Coronary artery (tissue), 2 donors: ENCODE data around the gene PXMP4.

Experiments
- DNase-seq: peaks from one replicate; pipeline ENCODE4 v3.0.0-alpha.2; 2017; ENCODE audit warnings: low spot score
- H3K27ac ChIP-seq, 2 donors: fragments of 200-600 bp; sonication (generic); one replicate each; pipeline ENCODE4 v1.5.1; 2016 to 2019
- H3K4me3 ChIP-seq: fragments of 200-600 bp; sonication (generic); 2 replicates; pipeline ENCODE4 v1.5.1; 2016; ENCODE audit warnings: mild to moderate bottlenecking, moderate library complexity
- CTCF ChIP-seq: fragments of 200-600 bp; sonication (generic); IDR thresholded peaks from one replicate; pipeline ENCODE4 v1.5.1; 2019; ENCODE audit warnings: antibody characterized with exemption

The PXMP4 gene

DNA sequence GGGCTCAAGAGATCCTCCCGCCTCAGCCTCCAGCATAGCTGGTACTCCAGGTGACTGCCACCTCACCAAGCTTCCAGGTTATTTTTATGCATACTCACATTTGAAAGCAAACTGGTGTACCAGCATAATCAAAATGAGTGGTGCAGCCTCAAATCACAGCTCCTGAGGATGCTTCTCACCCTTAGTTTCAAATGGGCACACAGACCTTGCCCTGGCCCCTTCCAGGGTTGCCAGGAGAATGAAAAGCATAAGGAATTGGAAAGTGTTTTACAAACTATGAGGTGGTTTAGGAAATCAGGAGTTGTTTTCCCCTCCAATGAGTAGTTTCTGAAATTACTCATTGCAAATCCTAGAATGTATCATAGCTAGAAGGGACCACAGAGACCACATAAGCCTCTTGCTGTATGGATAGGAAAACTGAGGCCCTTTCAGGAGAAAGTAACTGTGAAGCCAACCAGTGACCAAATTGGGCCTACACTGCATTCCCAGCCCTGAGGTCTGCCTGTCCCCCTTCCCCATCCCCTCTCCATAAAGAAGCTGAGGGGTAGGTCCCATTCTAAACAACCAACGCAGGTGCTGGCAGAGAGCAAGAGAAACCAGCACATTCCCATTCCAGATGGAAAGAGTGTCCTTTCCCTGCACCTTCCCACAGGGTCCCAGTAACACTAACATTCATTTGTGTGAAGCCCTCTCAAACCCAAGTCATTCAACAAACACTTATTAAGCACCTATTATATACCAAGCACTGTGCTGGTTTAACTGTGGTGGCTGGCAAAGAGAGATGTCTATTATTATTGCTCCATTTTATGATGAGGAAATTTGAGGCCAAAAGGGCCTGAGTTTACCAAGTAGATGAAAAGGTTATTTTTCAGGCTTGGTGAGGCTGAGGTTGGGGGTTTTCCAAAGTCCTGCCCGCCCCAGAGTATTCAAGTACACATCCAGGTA lies 31.8 kb downstream of the PXMP4 start:
- Histone ChIP-seq H3K4me3 (no peak overlapping the region), H3K27ac (no peak overlapping the region)
- DNase-seq = no peak
- TF ChIP-seq CTCF = no peak

DNA sequence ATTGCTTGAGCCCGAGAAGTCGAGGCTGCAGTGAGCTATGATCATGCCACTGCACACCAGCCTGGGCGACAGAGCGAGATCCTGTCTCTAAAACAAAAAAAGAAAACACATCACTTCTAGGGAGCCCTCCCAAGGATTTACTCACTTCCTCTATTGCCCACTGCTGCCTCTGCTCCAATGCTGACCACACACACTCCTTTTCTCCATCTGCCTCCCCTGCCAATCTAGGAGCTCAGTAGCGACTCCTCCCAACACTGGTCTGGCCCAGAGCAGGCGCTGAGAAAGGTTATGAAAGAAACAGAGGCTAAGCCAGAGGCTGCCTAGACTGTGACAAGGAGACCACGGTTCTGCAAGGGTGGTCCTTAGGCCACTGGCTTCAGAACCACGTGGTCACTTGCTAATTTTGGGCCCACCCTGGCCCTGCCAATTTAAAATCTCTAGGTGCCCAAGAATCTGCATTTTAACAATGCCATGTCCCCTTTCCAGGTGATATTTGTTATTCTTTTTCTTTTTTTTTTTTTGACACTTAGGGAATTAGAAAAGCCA lies 32.7 kb downstream of the PXMP4 start:
- Histone ChIP-seq H3K4me3 (no peak overlapping the region), H3K27ac (peak overlapping the region in 1 of 2 donors; percentile 72)
- TF ChIP-seq CTCF = no peak
- DNase-seq = no peak

GRCh38 chr20:33686984-33687366 lies 33.1 kb downstream of the PXMP4 start:
- H3K4me3 ChIP-seq = peak overlapping the region; percentile 70
- peak overlapping the region in 1 of 2 donors; percentile 72 for H3K27ac ChIP-seq
- no peak for DNase-seq
- no peak for TF ChIP-seq CTCF

GRCh38 chr20:33686100-33686983 lies 33.8 kb downstream of the PXMP4 start, which contains the start of gene E2F1:
E2F1 (minus strand) TSS chr20:33686385; CDS start chr20:33686264, 121 bp downstream.
- H3K4me3 ChIP-seq = peak within 1 kb of the TSS; percentile 70
- peak within 1 kb of the TSS; percentile 6 to 72 for H3K27ac ChIP-seq
- no peak for TF ChIP-seq CTCF
- DNase-seq = peak; percentile 96

DNA sequence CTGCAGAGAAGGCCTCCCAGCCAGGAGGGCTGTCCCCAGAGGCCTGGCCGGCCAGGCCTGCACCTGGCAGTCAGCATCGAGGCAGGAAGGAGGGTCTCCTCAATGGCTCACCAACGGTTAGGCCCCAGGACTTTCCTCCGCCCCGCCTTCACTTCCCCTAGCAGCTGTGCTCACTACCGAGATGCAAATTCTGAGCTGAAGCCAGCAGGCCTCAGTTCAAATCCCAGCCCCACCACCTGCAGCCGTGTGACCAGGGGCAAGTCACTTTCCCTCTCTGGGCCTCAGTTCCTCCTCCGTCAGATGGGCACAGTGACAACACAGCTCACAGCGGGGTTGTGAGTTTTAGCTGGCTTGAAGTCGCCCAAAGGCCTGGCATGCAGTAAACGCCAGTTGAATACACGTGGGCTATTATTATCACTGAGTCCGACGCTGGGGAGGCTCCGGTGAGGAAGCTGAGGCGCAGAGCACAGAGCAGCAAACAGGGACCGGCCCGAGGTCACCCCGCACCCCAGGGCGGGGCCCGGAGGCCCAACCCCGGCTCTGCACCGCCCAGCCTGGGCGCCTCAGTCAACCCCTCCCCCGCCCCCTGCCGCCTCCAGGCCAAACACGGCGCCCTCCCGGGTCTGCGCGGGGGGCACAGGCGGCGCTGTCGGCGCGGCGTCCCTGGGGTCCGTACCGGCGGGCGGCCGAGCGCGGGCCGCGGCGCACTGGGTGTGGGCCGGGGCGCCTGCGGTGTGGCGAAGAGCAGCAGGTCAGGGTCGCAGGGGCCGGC lies 34.6 kb downstream of the PXMP4 start:
- Histone ChIP-seq H3K4me3 (peak overlapping the region; percentile 70), H3K27ac (peak overlapping the region in 1 of 2 donors; percentile 14)
- DNase-seq = no peak
- no peak for TF ChIP-seq CTCF
